Measurements from ENCODE around the gene DNAAF5.
A peak's percentile ranks its signal among the peaks of the same experiment; 100 is the strongest.

Gene DNAAF5

GRCh38 chr7:726084-726853 lies at the start of gene DNAAF5:
Gene DNAAF5, plus strand, starts transcription at chr7:726699. Its CDS starts 22 bp downstream, at chr7:726721.
- DNase-seq (ENCODE audit: low read depth in 2 of 2) = peak; percentile 86 to 87

- no peak for DNase-seq (ENCODE audit: low read depth in 2 of 2)
Observed at GRCh38 chr7:676972-677385, 49.5 kb upstream of the DNAAF5 start.

- DNase-seq (ENCODE audit: low read depth in 2 of 2) = no peak
Observed at GRCh38 chr7:680411-681127, 45.9 kb upstream of the DNAAF5 start.

DNA sequence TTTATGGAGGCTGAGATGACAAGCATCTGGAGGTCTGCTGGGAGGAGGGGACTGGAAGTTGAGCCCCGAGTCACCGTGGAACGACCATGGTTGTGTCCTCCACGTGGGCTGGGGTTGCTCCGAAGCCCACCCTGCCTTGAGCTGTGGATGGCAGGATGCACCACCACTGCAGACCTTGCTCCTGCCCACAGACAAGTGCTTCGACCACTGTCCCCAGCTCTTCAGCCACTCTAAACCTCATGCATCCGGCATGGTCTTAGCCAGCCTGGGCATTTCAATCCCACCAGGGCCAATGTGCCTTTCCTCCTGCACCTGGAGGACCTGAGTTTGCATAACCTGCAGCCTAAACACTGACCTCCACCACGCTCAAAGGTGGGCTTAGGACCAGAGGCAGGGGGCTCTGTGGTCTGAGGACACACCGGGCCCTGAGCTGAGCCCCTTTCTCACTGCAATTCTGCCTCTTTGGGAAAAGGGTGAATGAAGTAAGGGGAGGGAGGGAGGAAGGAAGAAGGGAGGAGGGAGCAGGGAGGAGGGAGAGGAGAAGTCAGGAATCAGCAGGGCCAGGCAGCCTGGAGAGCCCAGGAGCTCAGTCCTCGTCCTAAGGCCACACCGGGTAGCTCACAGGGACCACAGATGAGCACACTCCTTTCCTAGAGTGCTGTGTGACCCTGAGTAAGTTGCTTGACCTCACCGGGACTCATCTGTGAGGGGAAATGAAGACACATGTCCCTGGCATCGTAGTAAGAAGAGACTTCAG lies 44.8 kb upstream of the DNAAF5 start:
- no peak for DNase-seq (ENCODE audit: low read depth in 2 of 2)

DNA sequence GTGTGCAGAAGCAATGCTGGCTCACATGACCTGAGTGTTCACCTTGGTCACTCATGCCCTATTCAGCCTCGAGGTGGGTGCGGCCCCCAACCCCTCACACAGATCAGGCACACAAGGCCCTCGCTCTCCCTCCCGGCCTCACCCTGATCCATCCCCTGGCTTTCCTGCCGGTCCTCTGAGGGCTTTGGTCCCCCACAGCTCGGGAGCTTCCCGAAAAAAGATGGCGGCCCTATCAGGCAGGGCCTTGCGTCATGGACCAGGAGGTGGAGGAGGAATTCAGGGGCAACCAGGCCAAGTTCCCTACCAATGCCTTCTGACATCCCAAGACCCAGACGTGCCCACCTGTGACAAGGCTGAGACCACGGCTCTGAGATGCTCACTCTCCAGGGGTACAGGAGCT lies 43.7 kb upstream of the DNAAF5 start:
- no peak for DNase-seq (ENCODE audit: low read depth in 2 of 2)

GRCh38 chr7:683526-684205 lies 42.8 kb upstream of the DNAAF5 start:
- DNase-seq (ENCODE audit: low read depth in 2 of 2) = no peak

DNA sequence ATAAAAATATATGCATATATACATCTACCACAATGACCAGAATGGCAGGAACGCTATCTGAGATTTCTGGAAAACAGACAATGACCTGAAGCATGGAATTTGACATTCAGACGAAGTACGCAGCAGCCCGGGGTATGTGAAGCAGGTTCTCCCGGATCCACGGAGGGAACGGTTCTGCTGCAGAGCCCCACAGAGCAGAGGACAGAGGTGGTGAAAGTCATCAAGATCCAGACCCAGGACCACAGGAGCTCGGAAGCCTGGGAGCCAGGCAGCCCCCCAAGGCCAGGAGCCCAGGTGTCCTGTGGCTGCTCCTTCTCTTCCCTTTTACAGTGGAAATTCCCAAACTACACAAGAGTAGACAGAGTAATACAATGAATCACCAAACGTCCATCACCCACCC lies 42.1 kb upstream of the DNAAF5 start:
- no peak for DNase-seq (ENCODE audit: low read depth in 2 of 2)

- DNase-seq (ENCODE audit: low read depth in 2 of 2) = no peak
Observed at GRCh38 chr7:685540-685939, 41.0 kb upstream of the DNAAF5 start.

GRCh38 chr7:690478-691360 lies 35.8 kb upstream of the DNAAF5 start:
- DNase-seq (ENCODE audit: low read depth in 2 of 2) = no peak

DNA sequence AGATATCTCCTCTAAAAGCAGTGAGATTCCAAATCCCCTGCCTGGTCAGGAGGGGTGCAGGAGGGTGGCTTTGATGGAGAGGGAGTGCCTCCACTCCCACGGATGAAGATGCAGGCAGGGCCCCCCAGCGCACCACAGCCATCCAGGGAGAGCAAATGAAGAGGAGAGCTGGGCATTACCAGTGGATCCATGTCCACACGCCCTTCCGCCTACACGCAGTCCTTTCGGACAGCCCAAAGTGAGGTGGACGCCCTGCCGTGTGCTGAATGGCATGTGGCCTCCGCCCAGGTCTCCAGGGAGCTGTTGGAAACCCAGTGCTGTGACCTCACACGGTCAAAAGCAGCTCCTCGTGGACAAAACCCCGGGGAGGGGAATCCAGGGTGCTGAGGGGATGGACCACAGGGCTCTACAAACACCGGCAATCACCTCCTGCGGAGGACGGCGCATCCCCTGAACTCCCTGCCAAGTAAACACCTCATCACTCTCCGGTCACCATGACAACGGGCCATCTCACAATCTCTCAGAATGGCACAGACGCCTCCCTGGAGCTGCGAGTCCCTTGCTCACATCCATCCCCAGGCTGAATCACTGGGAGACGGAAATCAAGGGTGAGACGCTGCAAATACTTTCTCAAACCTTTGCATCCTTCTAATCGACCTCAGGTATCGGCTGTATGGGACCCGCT lies 35.0 kb upstream of the DNAAF5 start:
- DNase-seq (ENCODE audit: low read depth in 2 of 2) = no peak

GRCh38 chr7:693280-693679 lies 33.2 kb upstream of the DNAAF5 start:
- no peak for DNase-seq (ENCODE audit: low read depth in 2 of 2)

GRCh38 chr7:696426-696811 lies 30.1 kb upstream of the DNAAF5 start:
- DNase-seq (ENCODE audit: low read depth in 2 of 2) = no peak

GRCh38 chr7:696812-697551 lies 29.5 kb upstream of the DNAAF5 start:
- no peak for DNase-seq (ENCODE audit: low read depth in 2 of 2)

DNA sequence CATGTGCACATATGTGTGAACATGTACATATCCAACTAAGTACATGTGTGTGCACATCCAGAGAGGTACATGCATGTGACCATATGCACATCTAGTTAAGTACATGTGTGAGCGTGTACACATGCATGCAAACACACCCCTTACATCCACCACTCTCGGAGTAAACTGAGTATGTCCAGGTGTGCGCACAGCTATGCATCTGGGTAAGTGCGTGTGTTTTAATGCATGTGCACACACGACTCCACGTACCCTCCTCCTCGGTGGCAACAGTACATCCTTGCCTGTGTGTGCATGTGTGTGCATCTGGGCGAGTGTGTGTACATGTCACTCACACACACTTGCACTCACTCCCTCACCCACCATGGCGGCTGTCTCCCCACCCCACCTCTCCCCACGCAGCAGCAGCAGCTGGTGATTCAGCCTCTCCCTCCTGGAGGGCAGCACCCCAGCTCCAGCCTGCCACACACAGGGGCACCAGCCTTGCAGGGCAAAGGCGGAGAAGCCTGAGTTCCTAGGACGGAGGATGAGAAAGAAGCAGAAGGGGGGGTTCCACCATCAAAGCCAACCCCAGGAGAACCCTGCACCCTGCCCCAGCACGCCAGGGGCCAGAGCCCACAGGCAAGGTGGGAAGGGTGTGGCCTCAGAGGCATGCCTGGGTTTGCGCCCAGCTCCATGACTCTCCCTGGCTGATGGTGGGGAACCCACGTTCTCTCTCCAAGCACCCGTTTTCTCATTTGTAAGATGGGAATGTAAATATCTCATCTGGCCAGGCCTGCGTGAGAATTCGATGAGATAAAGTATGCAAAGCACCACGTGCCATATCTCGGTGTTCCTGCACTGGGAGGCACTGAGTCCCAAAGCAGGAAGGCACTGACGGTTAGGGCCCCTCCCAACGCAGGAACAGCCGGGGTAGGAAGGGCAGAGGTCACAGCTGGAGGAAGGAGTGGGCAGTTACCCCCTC lies 27.7 kb upstream of the DNAAF5 start:
- no peak for DNase-seq (ENCODE audit: low read depth in 2 of 2)

- DNase-seq (ENCODE audit: low read depth in 2 of 2) = no peak
Observed at GRCh38 chr7:699476-700170, 26.9 kb upstream of the DNAAF5 start.

GRCh38 chr7:701086-701671 lies 25.3 kb upstream of the DNAAF5 start:
- no peak for DNase-seq (ENCODE audit: low read depth in 2 of 2)

- no peak for DNase-seq (ENCODE audit: low read depth in 2 of 2)
Observed at GRCh38 chr7:703049-703448, 23.4 kb upstream of the DNAAF5 start.

DNA sequence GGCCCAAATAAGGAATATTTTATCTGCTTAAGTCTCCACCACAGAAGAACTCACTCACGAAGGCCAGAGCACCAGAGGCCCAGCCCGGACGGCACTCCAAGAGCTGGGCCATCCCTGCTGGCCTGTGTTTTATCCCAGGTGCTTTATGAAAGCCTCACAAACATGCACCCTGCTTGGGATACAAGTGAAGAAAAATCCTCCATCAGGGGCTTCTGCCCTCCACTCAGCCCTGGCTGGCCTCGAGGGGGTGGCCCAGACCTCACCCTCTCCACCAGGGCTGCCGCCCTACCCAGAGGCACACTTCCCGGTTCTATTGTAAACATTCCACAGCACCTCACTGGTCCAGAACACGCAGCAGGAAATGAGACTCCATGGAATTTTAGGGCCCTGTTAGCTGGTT lies 19.8 kb upstream of the DNAAF5 start:
- DNase-seq (ENCODE audit: low read depth in 2 of 2) = no peak
